Measurements from ENCODE around the gene BIRC6.
"Not testable (repeated sequence)": the region's sequence is repeated elsewhere in the genome, so short reads cannot be mapped to it uniquely, and the experiment has no call there.

DNA sequence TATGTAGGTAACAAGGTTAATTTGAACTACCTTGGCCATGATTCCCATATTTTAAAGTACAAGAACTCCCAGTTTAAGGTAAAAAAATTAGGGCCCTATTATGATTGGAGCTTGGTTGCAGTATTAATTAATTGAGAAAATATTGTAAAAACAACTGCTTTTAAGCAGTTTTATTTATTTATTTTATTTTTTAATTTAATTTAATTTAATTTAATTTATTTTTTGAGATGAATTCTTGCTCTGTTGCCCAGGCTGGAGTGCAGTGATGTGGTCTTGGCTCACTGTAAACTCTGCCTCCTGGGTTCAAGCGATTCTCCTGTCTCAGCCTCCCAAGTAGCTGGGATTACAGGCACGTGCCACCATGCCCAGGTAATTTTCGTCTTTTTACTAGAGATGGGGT is 8.9 kb downstream of the BIRC6 start:
- not testable (repeated sequence) for TF ChIP-seq POLR2A (IDR thresholded peaks at IDR 0.05; ENCODE audit: low read depth, low read length); TAF1 (IDR thresholded peaks at IDR 0.05; ENCODE audit: borderline replicate concordance, low read depth, low read length)
